LNCaP clone FGC (cell line): ENCODE results near the gene CREBRF.
"Not testable (repeated sequence)": the region's sequence is repeated elsewhere in the genome, so short reads cannot be mapped to it uniquely, and the experiment has no call there.

Experiments
- DNase-seq: peaks from one replicate; pipeline ENCODE4 v3.0.0-alpha.2; 2011; ENCODE audit warnings: low read depth
- H3K4me3 ChIP-seq: 2 replicates; pipeline ENCODE4 v1.5.1; 2011; ENCODE audit warnings: mild to moderate bottlenecking, low read depth, low read length, control low read depth
- CTCF ChIP-seq: IDR thresholded peaks from 2 replicates; pipeline ENCODE4 v1.5.1; 2012; ENCODE audit warnings: mild to moderate bottlenecking; ENCODE audit not compliant: control insufficient read depth, insufficient read depth; ENCODE audit errors: extremely low read depth

The CREBRF gene

GRCh38 chr5:173099461-173099860, 43.3 kb downstream of the CREBRF start:
- no peak for DNase-seq
- TF ChIP-seq CTCF, result no peak
- no peak overlapping the region for H3K4me3 ChIP-seq

DNA sequence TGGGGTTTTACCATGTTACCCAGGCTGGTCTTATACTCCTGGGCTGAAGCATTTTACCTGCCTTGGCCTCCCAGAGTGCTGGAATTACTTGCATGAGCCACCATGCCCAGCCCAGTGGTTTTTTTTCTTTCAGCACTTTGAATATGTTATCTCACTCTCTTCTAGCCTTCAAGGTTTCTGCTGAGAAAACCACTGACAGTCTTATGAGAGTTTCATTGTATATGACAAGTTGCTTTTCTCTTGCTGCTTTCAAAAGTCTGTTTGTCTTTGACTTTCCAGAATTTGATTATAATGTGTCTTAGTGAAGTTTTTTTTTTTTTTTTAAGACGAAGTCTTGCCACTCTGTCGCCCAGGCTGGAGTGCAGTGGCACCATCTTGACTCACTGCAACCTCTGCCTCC, 45.1 kb downstream of the CREBRF start:
- H3K4me3 ChIP-seq, result no peak overlapping the region
- DNase-seq, result no peak
- TF ChIP-seq CTCF, result no peak

- DNase-seq, result no peak
- TF ChIP-seq CTCF, result no peak
- no peak overlapping the region for H3K4me3 ChIP-seq
Measured at GRCh38 chr5:173103411-173103810, 47.3 kb downstream of the CREBRF start.

DNA sequence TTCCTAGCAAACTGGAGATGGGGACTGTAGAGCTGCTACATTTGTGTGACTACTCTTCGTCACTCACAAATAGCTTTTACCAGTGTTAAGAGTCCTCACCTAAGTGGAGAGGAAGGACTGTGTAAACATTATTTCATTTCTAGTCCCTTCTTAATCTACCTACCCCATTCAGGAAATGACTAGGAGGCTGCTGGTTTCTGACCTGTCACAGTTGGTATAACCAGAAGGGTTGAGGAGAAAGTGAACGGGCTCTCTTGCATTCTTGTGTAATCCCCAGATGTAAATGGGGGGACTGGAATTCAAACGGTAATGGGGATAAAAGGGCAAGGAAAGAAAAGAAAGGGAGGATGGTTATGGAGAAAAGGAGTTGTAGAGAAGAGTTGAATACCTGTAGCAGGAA, 52.8 kb downstream of the CREBRF start:
- no peak for TF ChIP-seq CTCF
- no peak for DNase-seq
- H3K4me3 ChIP-seq, result no peak overlapping the region

DNA sequence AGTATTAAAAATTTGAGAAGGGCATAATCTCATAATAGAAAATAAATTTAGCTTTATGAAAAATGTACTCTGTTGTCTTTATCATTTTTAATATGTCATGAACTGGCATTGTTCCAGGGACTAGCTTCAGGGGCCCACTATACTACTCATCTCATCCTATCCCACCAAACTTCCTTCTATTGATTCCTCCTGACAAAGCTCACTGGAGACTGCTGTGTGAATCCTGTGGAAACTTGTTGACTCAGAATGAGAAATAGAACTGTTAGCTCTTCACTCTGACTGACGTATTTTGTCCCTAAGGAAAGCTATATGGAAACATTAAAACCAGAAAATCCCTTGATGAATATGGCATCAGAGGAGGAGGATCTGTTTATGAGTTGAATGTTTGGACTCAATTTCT, 58.4 kb downstream of the CREBRF start:
- no peak for TF ChIP-seq CTCF
- DNase-seq, result no peak

DNA sequence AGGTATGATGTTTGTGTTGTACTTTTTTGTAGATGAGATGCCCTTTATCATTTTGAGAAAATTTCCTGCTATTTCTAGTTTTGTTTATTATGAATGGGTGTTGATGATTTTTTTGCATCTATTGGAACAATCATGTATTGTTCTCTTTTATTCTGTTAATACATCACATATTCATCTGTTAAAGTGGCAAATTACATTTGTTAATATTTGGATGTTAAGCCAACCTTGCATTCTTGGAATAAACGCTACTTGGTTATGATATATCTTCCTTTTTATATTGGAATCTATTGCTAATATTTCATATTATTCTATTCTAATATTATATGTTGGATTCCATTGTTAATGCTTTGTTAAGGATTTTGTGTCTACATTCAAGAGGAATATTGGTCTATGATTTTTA, 63.6 kb downstream of the CREBRF start:
- no peak overlapping the region for H3K4me3 ChIP-seq
- TF ChIP-seq CTCF, result no peak
- DNase-seq, result no peak

More for the DNA sequence above, 58.4 kb downstream of the CREBRF start:
- no peak overlapping the region for H3K4me3 ChIP-seq

GRCh38 chr5:173123416-173123815, 67.3 kb downstream of the CREBRF start:
- no peak for TF ChIP-seq CTCF
- H3K4me3 ChIP-seq, result no peak overlapping the region
- no peak for DNase-seq

DNA sequence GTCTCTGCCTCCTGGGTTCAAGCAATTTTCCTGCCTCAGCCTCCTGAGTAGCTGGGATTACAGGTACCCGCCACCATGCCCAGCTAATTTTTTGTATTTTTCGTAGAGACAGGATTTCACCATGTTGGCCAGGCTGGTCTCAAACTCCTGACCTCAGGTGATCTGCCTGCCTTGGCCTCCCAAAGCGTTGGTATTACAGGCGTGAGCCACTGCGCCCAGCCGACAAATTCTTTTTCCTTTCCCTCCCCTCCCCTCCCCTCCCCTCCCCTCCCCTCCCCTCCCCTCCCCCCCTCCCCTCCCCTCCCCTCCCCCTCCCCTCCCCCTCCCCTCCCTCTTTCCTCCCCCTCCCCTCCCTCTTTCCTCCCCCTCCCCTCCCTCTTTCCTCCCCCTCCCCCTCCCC, 76.0 kb downstream of the CREBRF start:
- H3K4me3 ChIP-seq, result not testable (repeated sequence)

More for the DNA sequence above, 76.0 kb downstream of the CREBRF start:
- DNase-seq, result not testable (repeated sequence)
